Stimulated activated CD8-positive, alpha-beta memory T cell treated with anti-CD3 and anti-CD28 coated beads, Interleukin-2, amount 100 ng/mL, for 1 hour (primary cell): ENCODE results near the gene DTL.

Experiments
- DNase-seq, 2 donors: peaks; one replicate each; pipeline ENCODE4 v3.0.0-alpha.2; 2020; ENCODE audit warnings: low read depth in 2 of 2

Gene DTL

DNA sequence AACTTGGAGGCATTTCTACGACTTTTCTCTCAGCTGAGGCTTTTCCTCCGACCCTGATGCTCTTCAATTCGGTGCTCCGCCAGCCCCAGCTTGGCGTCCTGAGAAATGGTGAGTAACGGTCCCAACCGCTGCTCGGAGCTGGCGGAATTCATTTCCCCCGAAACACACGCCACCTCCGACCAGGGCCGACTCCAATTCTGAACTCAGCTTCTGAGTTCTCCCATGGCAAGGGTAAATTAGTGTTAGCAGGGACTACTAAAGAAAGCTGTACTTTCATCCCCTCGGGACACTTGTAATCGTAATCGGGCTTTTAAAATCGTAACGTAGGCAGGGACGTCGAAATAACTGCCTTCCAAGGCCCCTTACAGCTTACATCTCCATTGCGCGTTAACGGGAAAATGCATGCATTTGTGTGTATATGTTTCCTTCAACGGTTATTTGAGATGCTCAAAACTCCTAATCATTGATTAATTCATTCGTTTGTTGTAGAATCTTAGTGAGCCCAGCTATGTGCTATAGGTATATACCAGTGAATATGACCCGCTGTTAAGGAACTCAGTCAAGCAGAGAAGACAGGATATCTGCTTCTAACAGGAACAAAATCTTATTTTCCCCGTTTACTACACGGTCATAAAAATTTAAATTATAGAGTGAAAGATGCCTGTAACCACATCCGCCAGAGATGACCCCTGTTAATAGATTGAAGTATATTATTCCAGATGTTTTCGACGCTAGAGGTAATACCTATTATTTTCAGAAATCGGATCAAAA lies 472 bp downstream of the DTL start:
- DNase-seq = no peak

DNA sequence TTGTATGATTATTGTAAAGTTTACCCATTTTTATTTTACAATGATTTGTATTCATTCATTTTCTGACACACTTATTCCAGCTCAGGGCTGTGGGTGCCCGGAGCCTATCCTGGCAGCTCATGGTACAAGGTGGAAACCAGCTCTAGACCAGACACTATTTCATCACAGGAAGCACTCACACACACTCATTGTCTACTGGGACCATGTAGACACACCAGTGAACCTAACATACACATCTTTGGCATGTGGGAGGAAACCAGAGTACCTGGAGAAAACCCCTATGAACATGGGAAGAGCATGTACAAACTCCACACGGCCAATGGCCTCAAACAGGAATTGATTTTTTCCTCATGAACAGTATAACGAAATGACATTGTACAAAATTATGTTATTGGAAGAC lies 2.4 kb downstream of the DTL start:
- no peak for DNase-seq

DNA sequence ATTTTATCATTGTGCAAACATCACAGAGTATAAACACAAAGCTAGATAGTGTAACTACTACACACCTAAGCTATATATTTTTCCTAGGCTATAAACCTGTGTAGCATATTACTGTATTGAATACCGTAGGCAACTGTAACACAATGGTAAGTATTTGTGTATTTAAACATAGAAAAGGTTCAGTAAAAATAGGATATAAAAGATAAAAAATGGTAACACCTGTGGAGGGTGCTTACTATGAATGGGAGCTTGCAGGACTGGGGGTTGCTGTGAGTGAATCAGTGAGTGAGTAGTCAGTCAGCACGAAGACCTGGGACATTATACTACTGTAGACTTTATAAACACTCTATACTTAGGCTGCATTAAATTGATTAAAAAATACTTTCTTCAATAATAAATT lies 4.1 kb downstream of the DTL start:
- no peak for DNase-seq

GRCh38 chr1:212040629-212041412 lies 5.3 kb downstream of the DTL start:
- no peak for DNase-seq

- no peak for DNase-seq
These were observed 6.9 kb downstream of the DTL start for GRCh38 chr1:212042436-212042835.

- no peak for DNase-seq
These were observed 9.3 kb downstream of the DTL start for GRCh38 chr1:212044851-212045250.

GRCh38 chr1:212045981-212046380 lies 10.4 kb downstream of the DTL start:
- no peak for DNase-seq

DNA sequence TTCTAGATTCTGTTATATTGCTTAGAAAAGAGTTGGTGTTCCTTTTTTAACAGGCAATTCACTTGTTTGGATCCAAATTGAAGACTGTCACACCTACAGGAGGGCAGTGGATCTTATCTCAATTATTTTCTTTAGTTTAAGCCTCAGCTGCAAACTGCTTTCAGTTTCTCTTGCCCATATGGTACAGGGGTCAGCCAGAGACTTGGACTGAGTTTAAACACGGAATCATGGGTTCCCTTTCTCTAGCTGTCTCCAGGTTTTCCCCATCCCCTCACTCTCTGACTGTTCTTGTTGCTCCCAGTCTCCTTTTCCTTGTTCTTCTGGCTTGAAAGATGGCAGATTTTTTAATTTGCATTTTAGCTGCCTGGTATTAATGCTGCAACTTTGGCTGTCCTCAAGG lies 18.4 kb downstream of the DTL start:
- no peak for DNase-seq

DNA sequence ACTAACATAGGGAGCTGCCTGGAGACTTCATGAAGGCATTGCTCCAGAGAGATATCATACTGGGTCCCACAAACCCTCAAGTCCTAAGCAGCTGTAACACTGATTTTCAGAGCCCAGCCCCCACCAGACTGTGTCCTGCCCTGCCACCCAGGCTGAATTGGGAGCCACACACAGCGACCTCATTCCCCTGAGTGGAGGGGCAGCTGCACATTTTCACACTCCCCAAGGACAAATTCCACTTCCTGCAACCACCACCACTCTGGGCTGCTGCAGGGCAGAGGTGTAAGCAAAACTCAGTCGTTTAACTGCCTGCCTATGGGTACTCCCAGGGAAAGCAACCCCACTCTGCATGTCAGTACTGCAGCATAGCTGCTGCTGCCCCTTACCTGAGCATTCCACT lies 19.8 kb downstream of the DTL start:
- DNase-seq = no peak

- DNase-seq = no peak
These were observed 25.3 kb downstream of the DTL start for GRCh38 chr1:212060632-212061472.

GRCh38 chr1:212062832-212063438 lies 27.4 kb downstream of the DTL start:
- DNase-seq = no peak

DNA sequence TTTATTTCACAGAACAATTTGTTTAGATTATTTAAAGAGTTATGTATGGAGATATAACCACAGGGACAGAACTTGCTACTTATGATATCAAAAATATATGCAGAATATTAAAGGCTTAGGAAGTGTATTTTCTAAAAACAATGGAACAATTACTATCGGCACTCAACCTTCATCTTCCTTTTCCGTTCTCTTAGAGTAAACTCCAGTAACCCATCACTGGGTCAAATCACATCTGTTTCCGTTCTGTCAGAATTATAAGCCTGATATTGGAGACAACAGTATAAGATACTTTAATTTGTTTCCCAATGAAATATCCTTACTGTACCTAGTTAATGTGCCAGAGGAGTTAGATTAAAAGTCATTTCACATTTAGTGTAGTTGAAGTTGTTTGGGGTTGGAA lies 32.2 kb downstream of the DTL start:
- DNase-seq = no peak

- DNase-seq = no peak
These were observed 35.3 kb downstream of the DTL start for GRCh38 chr1:212070720-212071302.

- DNase-seq = no peak
These were observed 36.5 kb downstream of the DTL start for GRCh38 chr1:212072047-212072446.

DNA sequence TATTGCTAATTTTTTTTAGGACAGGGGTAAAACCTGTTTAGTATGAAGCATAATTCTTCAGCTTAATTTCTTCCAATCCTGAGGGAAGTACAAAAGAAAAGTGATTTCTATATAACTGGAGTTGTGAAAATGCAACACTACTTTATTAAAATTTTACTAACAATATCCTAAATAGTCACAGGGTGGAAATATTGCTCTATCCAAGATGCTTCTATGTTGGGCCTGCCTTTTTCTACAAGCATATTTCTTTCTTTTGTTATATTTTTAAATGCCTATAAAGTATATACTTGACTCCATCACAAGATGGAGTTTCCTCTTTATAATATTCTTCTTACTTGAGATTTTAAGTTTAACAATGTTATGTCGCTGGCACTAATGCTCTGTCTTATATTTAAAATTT lies 37.9 kb downstream of the DTL start:
- no peak for DNase-seq

GRCh38 chr1:212074313-212074712 lies 38.8 kb downstream of the DTL start:
- no peak for DNase-seq

GRCh38 chr1:212074856-212075255 lies 39.3 kb downstream of the DTL start:
- no peak for DNase-seq

DNA sequence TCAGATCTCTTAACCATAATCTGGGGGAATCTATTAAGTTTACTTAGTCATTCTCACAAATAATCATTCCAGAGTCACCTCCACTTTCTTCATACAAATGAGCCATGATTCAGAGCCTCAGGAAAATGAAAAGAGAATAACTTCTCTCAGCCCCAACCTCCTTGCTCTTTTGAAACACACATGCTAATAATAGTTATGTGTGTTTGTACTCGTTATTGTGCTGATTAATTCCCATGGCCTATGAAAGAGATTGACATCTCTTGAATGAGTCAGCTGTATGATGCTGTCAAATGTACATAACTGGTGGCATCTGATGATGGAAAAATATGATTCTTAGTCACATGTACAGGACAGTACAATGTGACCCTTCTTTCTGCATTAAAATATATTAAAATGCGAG lies 41.5 kb downstream of the DTL start:
- DNase-seq = no peak

DNA sequence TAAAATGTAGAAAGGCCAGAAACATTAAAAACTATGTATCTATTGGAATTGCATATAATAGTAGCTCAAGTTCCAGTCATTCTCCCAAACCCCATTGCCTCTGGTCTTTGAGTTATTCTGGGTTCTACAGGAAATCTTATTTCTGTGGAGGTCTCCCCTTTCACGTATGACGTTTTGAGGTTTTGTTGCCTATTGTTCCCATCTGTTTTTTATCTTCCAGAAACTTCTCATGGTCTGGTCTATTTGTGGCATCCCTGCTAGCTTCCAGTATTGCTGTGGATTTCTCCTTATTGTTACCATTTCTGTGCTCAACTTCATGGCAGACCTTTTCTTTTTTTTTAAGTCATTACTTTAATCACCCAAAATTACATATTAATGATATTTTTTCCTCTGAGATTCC lies 43.3 kb downstream of the DTL start:
- no peak for DNase-seq

DNA sequence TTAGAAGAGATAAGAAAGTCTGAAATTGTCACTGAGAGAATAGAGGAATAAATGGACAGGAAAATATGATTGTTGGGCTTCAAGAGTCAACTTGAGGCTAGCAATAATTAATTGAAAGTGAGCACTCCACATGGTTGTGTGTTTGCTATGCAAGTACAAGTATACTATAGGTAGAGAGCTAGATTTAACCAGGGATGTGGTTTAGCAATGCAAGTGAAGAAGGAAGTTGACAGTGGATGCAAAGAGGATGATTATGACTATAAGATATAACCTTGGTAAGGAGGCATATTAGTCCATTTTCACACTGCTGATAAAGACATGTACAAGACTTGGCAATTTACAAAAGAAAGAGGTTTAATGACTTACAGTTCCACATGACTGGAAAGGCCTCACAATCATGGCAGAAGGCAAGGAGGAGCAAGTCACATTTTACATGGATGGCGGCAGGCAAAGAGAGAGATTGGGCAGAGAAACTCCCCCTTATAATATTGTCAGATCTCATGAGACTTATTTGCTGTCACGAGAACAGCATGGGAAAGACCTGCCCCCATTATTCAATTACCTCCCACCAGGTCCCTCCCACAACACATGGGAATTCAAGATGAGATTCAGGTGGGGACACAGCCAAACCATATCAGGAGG lies 47.3 kb downstream of the DTL start:
- DNase-seq = no peak

DNA sequence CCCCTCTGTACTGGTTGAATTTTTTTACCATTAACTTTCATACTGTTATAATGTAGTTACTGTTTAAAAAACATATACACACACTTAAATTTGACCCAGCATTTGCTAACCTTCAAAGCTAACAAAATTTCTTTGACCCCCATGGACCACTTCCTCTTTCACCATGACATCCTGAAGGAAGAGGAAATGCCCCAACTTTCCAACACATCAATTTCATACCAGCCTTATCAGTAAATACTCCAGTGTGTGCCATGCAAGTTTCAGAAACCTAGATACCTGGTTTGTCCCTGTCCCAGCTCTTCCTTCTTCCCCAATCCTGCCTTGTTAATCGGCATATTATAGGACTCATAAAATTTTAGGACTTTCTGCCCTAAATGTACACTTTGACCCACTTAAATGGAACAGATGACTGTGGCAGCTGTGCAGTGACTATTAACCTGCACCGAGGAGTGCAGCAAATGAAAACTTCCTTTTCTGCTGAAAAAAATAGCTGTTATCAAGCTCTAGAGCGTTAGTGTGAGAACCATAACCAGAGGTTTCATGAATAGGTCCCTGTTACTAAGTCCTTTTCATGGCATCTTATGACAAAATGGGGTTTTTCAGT lies 54.1 kb downstream of the DTL start:
- DNase-seq = no peak
